HG03378 (cell line): ENCODE measurements around the gene CITED2.
"Not testable (repeated sequence)": the region's sequence is repeated elsewhere in the genome, so short reads cannot be mapped to it uniquely, and the experiment has no call there.

Source experiments
- ATAC-seq: cut with Tn5 transposase; IDR thresholded peaks from one replicate; pipeline ENCODE4 v1.9.1; 2021; ENCODE audit warnings: mild to moderate bottlenecking, moderate library complexity; ENCODE audit not compliant: unreplicated experiment

Gene CITED2

DNA sequence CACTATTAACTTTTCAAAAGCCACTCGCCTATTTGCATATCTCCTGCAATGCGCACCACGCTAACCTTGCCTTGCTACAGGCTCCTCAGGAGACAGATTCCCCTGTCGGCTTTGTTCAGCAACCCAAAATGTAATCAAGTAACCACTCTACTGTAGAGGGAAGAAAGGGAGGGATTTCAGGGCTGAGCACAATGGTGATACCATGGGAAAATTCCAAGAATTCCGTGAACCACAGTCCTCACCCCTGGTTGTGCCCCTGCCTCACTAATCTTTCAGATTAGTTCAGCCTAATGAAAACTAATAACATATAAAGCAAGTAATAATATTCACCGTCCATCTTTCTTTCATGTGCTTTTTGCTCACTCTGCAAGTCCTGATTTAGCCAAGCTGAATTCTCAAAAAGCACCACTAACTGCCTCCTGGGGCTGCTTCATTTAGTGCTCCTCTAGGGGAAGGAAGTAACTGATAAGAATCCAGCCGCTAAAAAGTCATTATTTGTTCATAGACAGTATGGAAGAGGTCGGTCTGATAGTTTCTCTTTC lies 6.6 kb downstream of the CITED2 start:
- no peak for ATAC-seq

DNA sequence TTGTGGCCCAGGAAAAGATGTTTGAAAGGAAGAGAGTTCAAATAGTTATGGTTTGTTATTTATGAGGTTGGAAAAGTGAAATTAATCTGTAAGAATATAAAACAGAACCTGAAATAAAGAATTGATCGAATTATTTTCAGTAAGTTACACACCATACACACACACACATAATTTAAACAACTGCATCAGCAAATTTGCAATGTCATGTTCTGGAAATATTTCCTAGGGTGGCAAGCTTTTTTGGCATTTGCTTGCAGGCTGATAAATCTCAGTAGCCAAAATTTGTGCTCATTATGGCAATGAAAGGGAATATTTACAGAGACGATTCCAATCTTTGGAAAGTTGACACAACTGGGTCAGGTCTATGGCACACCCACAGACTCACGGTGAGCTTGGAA lies 9.5 kb downstream of the CITED2 start:
- no peak for ATAC-seq

DNA sequence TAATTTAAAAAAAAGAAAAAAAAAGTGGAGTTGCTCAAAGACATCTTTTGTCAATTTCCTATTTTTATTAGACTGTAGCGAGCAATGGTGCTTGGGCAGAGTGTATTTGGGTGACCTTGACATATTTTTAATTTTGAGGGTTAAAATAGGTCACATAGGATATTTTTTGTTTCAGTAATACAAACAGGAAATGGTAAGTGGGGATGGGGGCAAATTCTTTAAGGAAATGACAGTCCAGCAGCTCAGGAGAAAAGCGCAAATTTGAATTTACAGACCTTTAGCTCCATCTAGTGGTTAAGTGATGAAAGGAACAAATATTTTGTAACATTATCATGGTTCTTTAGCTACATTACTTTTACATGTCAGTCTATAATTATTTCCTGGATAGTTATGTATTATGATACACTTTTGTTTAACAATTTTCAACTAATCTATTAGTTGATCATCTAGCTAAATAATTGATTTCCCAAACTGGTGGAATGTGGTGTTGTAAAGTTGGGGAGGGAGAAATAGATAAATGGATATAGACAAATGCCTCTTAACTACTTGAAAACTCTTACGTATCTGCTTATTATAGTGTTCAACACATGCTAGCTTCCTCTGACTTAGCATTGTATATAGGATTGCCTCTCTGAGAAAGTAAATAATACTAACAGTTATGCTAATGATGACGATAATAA lies 10.0 kb downstream of the CITED2 start:
- no peak for ATAC-seq

DNA sequence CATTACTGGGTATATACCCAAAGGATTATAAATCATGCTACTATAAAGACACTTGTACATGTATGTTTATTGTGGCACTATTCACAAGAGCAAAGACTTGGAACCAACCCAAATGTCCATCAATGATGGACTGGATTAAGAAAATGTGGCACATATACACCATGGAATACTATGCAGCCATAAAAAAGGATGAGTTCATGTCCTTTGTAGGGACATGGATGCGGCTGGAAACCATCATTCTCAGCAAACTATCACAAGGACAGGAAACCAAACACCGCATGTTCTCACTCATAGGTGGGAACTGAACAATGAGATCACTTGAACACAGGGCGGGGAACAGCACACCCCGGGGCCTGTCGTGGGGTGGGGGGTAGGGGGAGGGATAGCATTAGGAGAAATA lies 10.7 kb downstream of the CITED2 start:
- not testable (repeated sequence) for ATAC-seq

DNA sequence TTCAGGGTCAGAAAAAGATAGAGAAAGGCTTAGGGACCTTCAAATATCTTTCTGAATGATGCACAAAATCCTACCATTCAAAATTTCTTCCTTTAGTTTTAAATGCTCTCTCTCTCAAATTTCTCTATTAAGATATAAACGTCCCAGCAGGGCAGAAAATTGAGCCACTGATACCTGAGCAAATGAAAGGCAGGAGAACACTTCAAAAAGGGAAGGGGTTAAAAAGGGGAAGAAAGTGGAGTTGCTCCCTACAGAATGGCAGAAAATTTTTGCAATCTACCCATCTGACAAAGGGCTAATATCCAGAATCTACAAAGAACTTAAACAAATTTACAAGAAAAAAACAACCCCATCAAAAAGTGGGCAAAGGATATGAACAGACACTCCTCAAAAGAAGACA lies 11.3 kb downstream of the CITED2 start:
- not testable (repeated sequence) for ATAC-seq

DNA sequence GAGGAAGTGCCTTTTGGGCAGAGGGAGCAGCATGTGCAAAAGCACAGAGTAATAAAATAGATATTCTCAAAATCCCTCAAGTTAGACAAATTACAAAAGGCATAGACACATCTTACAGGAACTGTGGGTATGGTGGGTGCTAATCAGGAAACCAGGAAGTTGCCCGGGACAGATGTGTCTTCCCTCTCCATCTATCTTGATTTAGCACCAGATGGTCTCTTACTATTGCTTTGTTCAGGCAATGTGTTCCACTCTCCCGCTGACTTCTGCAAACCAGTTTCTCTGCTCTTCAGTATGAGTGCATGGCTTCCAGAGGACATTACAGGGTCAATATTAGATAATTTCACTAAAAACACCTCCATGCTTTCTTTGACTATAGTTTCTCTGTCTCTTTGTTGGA lies 13.2 kb downstream of the CITED2 start:
- ATAC-seq: no peak

DNA sequence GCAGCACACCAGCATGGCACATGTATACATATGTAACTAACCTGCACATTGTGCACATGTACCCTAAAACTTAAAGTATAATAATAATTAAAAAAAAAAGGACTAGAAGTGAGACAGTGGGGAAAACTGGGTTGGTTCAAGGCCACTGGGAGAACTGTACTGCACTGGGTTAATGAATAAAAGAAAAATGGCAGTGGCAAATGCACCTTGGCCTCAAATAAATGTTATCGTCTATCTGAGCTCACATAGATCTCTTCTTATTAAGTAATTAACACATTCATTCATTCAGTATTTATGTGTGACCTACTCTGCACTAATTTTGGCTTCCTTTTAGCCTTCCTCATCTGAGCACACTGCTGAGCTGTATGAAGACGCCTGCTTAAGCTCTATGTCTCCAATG lies 17.5 kb downstream of the CITED2 start:
- no peak for ATAC-seq

DNA sequence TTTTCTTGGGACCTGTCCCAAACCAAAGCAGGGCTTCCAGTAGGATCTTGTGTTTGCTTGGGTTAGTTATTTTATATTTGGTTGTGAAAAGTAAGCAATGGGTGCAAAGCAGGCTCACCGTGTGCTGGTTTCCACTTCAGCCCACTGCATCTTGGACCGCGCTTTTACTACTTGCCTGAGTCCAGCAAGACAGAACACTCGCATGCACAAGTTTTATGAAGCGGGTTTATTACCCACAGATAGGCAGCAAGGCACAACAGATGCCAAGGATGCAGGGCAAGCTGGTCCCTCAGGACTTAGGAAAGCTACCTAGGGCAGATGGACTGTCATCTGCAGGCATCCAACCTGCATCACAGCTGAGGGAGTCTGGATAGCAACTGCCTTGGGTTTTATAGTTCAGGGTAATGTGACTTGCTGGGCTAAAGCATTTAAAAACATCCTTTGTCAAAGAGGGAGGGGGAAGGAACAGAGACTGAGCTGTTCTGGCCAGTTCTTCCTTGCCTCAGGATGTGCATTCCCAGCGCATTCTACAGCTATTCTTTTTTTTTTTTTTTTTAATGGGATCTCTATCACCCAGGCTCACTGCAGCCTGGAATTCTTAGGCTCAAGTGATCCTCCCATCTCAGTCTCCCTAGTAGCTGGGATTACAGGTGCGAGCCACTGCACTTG lies 18.5 kb downstream of the CITED2 start:
- no peak for ATAC-seq

DNA sequence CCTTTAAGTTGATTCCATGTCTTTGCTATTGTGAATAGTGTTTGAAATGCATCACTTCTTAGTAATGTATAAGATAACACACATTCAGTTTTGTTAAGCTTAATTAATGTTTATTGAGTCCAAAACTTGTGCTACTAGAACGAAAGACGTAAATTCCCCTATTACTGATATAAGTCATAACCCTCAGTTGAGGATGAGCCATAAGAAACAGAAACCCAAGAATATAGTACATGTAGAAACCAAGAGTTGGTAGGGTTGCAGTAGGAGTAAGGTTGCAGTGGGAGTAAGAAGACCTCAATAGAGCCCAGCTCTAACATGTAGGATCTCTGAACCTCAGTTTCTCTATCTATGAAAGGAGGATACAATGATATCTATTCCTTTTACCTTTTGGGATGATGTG lies 19.3 kb downstream of the CITED2 start:
- peak; percentile 87 for ATAC-seq

DNA sequence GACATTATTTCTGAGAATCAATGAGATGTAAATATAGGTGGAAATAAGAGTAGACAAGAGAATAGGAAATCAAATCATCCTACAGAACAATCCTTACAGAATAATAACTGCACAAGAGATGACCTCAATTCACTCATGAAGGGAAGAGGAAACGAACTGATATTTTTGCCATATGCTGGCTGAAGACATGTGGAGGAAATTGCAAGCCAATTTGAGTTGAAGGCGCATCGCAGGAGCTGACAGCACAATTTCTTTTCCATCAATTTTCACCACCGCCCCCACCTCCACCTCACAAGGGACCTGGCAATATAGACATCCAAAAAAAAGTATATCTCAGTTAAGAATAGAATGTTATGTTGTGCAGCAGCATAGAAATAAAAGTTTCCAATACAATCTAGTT lies 20.3 kb downstream of the CITED2 start:
- ATAC-seq: no peak

DNA sequence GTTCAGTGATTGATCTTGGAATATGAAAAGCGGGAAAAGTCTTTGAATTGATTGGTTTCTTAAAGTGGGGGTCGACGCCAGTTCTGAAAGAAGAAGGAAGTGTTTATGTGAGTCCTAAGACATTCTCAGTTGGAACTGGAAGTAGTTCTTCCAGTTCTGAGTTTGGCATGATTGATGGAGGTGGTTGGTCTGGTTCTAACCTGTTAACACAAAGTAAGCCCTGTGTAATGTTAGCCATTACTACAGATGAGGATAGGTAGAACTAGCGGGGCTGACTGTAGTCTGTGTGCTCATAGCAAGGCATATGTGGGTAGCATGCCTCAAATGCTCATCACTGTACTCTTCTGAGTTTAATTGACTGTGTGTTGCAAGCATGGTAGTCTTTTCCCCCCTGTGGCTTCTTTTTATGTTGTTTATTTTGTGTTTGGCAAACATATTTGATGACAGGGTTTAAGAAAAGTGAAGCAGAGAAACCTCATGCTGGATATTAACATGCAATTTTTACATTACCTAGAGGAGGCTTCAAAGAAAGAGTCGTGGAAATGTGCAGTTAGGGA lies 24.9 kb downstream of the CITED2 start:
- no peak for ATAC-seq

DNA sequence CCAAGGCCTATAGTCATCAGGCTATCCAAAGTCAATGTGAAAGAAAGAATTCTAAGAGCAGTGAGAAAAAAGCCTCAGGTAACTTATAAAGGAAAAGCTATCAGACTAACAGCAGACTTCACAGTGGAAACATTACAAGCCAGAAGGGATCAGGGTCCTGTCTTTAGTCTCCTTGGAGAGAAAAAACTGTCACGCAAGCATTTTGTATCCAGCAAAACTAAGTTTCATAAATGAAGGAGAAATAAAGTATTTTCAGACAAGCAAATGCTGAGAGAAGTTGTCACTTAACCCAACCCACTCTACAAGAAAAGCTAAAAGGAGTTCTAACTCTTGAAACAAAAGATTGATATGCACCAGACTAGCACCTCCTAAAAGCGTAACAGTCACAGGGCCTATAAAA lies 28.1 kb downstream of the CITED2 start:
- ATAC-seq: no peak

DNA sequence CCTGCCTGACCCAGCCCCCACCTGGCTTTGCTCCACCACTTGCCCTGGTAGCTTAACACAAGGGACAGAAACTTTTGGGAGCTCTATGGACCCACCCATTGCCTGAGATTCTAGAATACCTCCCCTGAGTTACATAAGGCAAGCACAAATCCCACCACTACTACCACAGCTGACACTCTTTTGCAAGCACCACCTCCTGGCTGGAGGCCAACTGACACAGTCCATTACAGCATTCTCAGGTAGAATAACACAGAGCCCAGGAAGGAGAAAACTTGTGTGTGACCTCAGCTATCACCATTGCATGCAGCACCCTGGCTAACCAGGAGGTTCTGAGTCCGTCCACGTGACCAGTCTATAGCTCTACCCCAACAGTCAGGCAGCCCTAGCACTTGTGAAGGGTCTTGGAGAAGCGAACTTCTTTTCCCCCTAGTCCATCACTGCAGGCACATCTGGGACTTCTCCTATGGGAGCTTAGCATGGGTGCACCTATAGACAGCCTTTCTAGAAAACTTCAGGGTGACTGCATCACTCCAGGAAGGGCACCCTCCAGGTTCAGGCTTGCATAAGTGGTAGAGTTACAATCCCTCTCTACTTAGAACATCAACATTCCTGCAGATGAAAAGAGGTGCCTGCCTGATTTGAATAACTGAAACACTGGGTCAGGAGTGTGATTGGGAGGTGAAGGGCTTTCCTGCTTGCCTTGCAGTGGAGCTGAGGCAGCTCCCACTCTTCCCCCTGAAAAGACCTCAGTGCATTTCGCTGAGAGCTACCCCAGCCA lies 30.1 kb downstream of the CITED2 start:
- ATAC-seq: no peak

DNA sequence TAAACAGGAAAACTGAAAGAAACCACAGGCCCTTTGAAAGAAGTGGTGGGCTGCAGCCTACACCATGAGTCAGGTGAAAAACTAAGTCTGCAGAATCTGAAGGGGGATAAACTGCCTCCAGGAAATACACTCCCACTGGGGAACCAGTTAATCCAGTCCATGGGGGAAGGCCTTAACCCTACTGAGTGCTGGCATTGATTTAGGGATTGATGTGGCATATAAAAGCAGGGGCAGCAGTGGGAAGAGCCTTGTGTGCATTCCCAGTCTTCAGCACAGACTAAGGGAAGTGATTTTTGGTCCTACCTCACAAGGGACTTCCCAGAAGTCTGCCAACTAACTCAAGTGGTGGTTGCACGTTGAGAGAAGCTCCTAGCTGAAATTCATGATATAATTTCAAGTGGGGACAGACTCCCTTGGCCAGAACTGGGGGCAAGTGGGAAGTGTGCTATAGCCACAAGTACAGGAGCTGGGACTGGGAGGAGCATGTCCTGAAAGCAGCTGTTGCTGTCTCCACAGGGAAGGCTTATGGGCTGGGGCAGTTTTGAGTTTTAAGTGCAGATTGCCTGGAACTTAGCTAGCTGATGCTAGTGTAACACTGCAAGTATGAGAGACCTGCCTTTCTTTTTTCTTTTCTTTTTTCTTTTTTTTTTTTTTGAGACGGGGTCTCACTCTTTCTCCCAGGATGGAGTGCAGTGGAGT lies 31.2 kb downstream of the CITED2 start:
- no peak for ATAC-seq

DNA sequence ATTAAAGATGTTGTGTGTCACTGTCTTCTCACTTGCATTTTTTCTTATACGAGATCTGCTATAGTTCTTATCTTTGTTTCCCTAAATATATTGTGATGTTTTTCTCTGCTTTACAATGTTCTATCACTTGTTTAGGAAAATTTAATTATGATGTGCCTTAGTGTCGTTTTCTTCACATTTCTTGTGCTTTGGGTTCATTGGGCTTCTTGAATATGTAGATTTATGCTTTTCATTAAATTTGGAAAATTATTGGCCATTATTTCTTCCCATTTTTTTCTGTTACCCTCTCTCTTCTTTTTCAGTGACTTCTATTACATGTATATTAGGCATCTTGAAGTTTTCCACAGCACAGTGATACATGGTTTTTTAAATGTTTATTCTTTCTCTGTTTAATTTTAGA lies 33.4 kb downstream of the CITED2 start:
- ATAC-seq: no peak

DNA sequence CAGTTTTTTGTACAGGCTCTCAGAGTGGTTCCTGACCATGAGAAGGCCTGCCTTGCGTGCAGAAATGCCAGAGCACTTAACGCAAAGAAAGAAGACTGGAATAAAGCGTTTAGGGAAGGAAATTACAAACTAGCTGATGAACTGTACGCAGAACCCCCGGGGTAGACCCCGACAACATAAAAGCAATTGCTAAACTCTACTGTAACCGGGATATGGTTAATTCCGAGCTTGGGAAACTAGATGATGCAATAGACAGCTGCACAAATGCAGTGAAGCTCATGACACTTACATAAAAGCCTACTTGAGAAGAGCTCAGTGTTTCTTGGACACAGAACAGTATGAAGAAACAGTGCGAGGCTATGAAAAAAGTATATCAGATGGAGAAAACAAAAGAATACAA lies 35.7 kb downstream of the CITED2 start:
- no peak for ATAC-seq

DNA sequence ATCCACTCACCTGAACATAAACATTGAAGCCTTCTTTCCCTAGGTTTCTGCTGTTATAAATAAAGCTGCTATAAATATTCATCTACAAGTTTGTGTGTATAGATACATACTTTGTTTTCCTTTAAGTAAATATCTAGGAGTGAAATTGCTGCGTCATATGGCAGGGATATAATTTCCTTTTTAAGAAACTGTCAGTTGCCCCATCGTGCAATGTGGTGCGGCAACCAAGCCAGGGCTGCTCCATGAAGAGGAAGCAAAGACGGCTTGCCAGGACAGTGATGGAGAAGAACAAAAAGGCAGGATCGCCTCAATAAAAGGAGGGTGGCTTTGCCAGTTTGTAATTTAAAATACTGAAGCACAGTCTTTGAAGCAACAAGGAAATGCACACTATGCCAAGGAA lies 36.6 kb downstream of the CITED2 start:
- ATAC-seq: no peak

DNA sequence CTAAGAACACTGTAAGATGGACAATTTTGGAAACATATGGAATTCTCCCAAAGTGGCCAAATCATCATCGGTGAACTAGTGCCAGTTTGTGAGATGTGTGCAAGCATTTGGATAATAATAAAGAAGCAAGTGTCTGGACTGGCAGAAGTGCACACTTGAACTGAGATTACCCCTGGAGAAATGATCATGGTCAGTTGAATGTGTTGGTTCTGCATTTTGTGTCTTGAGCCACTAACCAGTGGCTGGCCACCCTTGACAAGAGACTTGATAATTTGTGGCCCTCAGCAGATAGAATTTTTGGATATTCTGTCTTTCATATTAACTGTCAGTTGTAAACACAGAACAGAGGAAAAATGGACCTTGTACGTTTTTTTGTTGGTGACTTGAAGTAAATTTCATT lies 37.4 kb downstream of the CITED2 start:
- no peak for ATAC-seq

DNA sequence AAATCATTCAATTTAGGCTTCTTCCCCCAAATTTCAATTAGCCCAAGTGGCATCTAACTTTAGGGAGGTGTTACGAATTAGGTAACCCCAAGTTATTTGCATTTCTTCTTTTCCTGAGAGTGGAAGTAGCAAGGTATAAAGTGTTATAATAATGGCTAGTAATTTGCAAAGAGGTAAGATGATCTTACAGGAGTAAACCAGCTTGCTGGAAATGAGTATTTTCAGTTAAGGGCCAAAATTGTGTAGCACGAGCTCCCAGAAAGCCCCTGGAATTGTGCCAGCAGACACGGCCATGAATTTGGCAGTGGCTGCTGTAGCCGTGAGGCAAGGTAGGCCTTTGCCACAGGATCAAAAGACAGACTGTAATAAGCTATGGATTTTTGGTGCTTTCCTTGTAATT lies 38.0 kb downstream of the CITED2 start:
- ATAC-seq: peak; percentile 60

DNA sequence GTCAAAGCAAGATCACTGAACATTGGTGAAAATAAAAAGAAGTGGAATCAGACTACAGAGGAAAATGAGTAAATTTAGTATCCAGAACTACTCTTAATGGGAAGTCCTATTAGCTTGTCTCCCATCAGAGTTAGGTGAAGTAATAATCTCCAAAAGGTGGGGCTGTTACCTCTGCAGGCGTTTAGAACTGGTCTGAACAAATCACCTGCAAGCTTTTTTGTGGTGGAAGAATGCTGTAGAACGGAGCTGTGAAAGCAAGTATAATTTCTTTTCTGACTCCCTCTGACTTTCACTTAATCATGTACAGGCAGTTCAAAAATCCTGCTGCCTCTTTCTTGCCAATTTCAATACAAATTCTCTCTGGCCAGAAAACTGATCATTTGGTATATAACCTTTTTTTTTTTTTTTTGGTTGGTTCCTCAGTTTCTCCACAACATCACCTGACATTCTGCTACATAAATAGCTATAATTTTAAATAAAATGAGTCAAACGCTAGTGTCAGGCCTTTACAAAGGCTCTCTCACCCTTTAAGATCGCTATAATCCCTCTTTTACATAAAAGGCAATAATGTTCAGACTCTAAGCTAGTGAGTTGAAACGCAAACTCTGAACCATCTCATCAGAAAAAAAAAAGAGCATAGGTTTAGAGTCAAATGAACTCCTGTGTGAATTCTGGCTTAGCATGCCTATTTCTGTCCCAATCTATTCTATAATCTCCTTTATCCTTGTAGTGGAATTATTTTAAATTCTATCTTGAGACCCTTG lies 38.8 kb downstream of the CITED2 start:
- no peak for ATAC-seq
